Cardiac muscle cell (in vitro differentiated cells and primary cell): ENCODE data around the gene CELF2. TPM values are rescaled to one million over a fixed set of nuclear protein-coding genes. Genes with fewer than 3 reads are reported as not detected.
A peak's percentile ranks its signal among the peaks of the same experiment; 100 is the strongest.

Experiments
- DNase-seq, 2 donors: peaks; one replicate each; pipeline versions ENCODE4 v3.0.0 to v3.0.0-alpha.2; 2010 to 2017; ENCODE audit warnings: low read depth in 1 of 2, low spot score in 1 of 2
- H3K27ac ChIP-seq: fragments of 200-600 bp; sonication (generic); 2 replicates; pipeline ENCODE4 v1.5.1; 2016
- H3K27me3 ChIP-seq: fragments of 200-600 bp; sonication (generic); 2 replicates; pipeline ENCODE4 v1.6.0; 2016; ENCODE audit warnings: control low read depth
- H3K36me3 ChIP-seq: fragments of 200-600 bp; sonication (generic); 2 replicates; pipeline ENCODE4 v1.5.1; 2016; ENCODE audit warnings: control low read depth
- H3K4me1 ChIP-seq: fragments of 200-600 bp; sonication (generic); 2 replicates; pipeline ENCODE4 v1.8.1; 2017; ENCODE audit warnings: low read depth, mild to moderate bottlenecking, mixed run types
- H3K4me3 ChIP-seq: fragments of 200-600 bp; sonication (generic); 2 replicates; pipeline ENCODE4 v1.5.1; 2016; ENCODE audit warnings: mild to moderate bottlenecking
- H3K9me3 ChIP-seq: fragments of 200-600 bp; sonication (generic); 2 replicates; pipeline ENCODE4 v1.5.1; 2017; ENCODE audit warnings: low read depth, mild to moderate bottlenecking, control low read depth
- polyA plus RNA-seq: library from polyadenylated mRNA; unstranded; fragments of >200 nt; fragmentation: Nextera tagmentation; extraction: Ambion mirVana; gene quantifications from 2 replicates; pipeline ENCODE4 v1.2.1, GENCODE V29; 2016
- total RNA-seq: library from RNA; depleted of rRNA; stranded (reverse); fragments of >200 nt; gene quantifications from 2 replicates; pipeline ENCODE4 v1.2.3, GENCODE V29; 2016
- TF ChIP-seq, protein P1 (sequence below): IDR thresholded peaks from 2 replicates; pipeline ENCODE4 v1.5.1; 2012; ENCODE audit warnings: low read depth, mild to moderate bottlenecking, low read length

The CELF2 gene
- total and polyA plus RNA-seq, 2 experiments from 2014 or later: 66.9 to 82.7 TPM

DNA sequence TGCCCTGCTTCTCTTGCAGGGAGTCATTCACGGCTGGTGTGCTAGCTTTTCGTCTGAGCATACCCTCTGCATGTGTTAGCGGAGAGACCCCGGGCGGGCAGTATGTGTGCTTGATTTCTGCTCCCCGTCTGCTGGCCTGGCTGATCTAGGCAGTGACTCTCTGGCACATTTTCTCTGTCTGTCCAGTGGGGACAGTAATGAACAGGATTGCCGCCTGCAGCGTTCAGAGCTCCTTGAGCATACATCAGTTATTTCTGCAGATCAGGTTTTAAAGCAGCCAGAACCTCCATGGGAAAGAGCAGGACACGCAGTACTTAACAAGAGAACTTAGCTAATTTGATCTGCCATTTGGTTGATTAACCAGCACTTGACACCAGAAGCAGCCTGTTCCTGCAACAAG lies 242.5 kb downstream of the CELF2 start:
- Histone ChIP-seq H3K27ac (peak overlapping the region; percentile 47), H3K4me3 (no peak overlapping the region), H3K9me3 (no peaks in the 10 kb centered on the region), H3K27me3 (no peaks in the 10 kb centered on the region), H3K4me1 (peaks cover 16% of the 10 kb centered on the region), H3K36me3 (peaks cover 11% of the 10 kb centered on the region)
- DNase-seq: peak in 1 of 2 donors; percentile 21
- TF ChIP-seq, protein P1, sequence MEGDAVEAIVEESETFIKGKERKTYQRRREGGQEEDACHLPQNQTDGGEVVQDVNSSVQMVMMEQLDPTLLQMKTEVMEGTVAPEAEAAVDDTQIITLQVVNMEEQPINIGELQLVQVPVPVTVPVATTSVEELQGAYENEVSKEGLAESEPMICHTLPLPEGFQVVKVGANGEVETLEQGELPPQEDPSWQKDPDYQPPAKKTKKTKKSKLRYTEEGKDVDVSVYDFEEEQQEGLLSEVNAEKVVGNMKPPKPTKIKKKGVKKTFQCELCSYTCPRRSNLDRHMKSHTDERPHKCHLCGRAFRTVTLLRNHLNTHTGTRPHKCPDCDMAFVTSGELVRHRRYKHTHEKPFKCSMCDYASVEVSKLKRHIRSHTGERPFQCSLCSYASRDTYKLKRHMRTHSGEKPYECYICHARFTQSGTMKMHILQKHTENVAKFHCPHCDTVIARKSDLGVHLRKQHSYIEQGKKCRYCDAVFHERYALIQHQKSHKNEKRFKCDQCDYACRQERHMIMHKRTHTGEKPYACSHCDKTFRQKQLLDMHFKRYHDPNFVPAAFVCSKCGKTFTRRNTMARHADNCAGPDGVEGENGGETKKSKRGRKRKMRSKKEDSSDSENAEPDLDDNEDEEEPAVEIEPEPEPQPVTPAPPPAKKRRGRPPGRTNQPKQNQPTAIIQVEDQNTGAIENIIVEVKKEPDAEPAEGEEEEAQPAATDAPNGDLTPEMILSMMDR: no peak

DNA sequence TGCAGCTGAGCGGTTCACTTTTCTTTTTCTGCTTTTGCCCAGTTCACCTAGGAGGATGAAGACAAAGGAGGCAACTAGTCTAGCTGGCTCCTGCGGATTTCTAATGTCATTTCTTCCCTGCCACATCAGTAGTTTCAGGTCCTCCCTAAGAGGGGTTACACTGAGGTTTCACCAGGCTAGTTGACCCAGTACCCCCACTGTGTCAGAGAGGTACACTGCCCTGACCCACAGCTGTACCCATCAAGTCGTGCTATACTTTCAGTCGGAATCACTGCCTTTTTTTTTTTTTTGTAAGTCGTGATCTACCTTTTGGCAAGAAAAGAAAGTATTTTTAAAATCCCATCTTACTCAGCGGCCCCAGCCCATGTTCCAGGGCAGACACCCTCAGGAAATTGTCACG lies 243.5 kb downstream of the CELF2 start:
- H3K4me3 ChIP-seq: no peak overlapping the region

DNA sequence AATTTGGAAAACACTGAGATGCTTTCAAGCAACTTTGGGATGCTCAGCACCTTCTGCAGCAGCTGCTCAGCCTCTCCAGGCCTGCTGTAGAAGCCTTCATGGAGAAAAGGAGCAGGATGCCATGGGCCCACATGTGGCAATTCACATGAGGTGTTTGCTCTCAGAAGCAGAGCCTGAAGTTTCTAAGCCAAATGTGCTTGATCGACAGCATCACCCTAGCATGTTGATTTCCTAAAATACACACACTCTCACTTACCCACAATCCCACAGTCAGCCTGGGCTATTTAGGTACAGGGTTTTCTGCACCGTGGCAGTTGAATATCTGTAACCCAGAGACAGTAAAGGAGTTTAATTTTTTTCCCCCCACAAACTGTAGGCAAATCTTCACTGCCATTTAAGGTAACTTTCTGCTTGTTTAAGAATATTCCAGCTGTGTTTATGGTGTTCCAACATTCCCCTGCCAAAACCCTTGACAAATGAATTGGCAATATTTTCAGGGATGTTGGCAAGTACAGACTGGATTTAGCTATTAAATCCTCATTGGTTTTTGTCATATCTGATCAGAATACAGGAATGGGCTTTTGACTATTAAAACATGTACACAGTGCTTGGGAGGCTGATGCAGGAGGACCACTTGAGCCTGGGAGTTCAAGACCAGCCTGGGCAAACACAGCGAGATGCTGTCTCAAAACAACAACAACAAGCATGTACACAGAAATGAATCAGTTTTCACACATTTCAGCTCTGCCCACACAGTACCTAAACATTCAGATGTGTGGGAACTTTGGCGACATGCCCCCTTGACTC lies 244.2 kb downstream of the CELF2 start:
- H3K4me3 ChIP-seq: no peak overlapping the region
- DNase-seq: peak in 1 of 2 donors; percentile 32
- no peaks in the 10 kb centered on the region for H3K27me3 ChIP-seq
- no peaks in the 10 kb centered on the region for H3K9me3 ChIP-seq
- H3K4me1 ChIP-seq: peaks cover 19% of the 10 kb centered on the region
- TF ChIP-seq, protein P1: no peak
- H3K36me3 ChIP-seq: peaks cover 11% of the 10 kb centered on the region
- peak overlapping the region; percentile 82 for H3K27ac ChIP-seq

More for the DNA sequence above, 243.5 kb downstream of the CELF2 start:
- H3K27me3 ChIP-seq: no peaks in the 10 kb centered on the region
- H3K27ac ChIP-seq: peak overlapping the region; percentile 82
- H3K36me3 ChIP-seq: peaks cover 11% of the 10 kb centered on the region
- H3K4me1 ChIP-seq: peaks cover 16% of the 10 kb centered on the region
- DNase-seq: no peak
- TF ChIP-seq, protein P1: no peak
- no peaks in the 10 kb centered on the region for H3K9me3 ChIP-seq

DNA sequence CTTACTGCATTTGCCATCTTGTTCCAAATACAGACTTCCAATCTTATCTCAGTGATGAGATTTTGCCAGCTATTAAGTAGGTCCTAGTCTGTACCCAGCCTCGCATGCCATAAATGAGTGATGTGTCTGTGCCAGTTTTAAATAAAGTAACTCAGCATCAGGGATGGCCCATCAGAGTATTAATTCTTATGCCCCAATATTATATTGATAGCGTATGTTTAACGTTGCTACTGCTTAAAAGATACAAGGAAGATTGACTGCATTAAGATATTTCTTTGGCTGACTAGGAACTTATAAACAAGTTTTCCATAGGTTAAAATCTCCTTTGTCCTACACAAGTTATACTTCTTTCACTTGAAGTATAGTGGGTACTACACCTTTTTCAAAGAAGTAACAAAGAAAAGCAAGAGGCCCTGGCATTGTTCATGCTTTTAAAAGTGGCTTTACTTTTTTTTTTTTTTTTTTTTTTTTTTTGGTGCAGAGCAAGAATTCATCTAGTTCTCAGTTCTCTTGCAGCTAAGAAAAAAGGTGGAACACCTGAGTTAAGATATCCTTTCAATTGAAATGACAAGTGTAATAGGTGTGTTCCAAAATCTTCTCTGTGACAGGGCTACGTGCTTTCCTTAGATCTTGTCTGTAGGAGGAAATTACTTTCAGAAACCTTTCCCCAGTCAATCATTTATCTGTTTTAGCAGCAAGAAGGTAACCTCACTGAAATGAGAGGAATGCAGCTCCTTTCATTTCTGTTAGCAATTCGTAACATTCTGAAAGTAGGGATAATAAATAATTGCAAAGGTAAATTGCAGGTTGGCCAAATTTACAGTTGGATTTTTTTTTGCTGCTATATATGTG lies 245.0 kb downstream of the CELF2 start:
- Histone ChIP-seq H3K4me1 (peaks cover 19% of the 10 kb centered on the region), H3K9me3 (no peaks in the 10 kb centered on the region), H3K27me3 (no peaks in the 10 kb centered on the region), H3K27ac (peak overlapping the region; percentile 82), H3K4me3 (no peak overlapping the region), H3K36me3 (peaks cover 9% of the 10 kb centered on the region)
- no peak for DNase-seq
- TF ChIP-seq, protein P1: no peak

DNA sequence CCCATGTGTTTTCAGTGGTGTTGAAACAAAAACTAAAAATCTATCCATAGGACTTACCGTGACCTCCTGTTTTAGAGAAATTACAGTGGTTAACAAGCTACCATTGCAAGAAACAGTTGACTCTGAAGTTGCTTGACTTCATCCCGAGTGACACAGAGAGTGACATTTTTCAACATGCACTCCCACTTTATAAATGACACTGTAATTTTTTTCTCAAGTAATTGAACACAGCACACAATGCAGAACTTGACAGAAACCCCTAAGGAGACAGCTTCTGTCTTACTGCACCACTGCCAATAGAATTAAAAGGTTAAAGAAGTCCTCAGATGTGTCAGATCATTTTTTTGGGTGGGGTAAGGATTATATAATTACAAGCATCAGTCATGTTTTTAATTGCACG lies 246.1 kb downstream of the CELF2 start:
- no peak overlapping the region for H3K4me3 ChIP-seq
- H3K27ac ChIP-seq: no peak overlapping the region
- peaks cover 19% of the 10 kb centered on the region for H3K4me1 ChIP-seq
- TF ChIP-seq, protein P1: no peak
- DNase-seq: no peak
- no peaks in the 10 kb centered on the region for H3K27me3 ChIP-seq
- H3K9me3 ChIP-seq: no peaks in the 10 kb centered on the region
- H3K36me3 ChIP-seq: peaks cover 4% of the 10 kb centered on the region
